ENCODE measurements around the gene PRKAG2.

The PRKAG2 gene

DNA sequence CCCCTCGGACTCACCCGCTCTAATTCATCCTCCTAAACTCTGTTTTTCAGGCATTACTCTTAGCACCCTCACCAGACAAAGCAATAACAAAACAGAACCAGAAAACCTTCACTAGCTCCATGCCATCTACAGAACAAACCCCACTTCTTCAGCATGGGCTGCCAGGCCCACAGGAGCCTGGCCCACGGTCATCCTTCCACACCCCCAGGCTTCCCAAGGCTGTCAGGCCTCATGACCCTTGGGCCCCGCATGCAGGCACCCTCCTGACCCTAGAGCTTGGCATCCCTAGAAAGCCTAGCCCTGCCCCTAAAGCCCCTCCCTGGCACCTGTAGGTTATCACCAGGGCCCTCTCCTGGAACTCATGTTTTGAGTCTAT lies 59.6 kb downstream of the PRKAG2 start:
- POLR2A ChIA-PET = no interaction called here
- CTCF ChIA-PET = interaction anchor here (1.3 kb wide), 1 partner anchor 35 kb away, joined by 3 read pairs; no protein-coding TSS in a partner anchor
- TF ChIP-seq, protein P1, sequence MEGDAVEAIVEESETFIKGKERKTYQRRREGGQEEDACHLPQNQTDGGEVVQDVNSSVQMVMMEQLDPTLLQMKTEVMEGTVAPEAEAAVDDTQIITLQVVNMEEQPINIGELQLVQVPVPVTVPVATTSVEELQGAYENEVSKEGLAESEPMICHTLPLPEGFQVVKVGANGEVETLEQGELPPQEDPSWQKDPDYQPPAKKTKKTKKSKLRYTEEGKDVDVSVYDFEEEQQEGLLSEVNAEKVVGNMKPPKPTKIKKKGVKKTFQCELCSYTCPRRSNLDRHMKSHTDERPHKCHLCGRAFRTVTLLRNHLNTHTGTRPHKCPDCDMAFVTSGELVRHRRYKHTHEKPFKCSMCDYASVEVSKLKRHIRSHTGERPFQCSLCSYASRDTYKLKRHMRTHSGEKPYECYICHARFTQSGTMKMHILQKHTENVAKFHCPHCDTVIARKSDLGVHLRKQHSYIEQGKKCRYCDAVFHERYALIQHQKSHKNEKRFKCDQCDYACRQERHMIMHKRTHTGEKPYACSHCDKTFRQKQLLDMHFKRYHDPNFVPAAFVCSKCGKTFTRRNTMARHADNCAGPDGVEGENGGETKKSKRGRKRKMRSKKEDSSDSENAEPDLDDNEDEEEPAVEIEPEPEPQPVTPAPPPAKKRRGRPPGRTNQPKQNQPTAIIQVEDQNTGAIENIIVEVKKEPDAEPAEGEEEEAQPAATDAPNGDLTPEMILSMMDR (IDR thresholded peaks at IDR 0.05; ENCODE audit: control extremely low read depth, extremely low read depth, low read depth, missing control alignments) = no peak
- DNase-seq (ENCODE audit: extremely low spot score) = no peak

GRCh38 chr7:151816562-151817314 lies 60.2 kb downstream of the PRKAG2 start:
- DNase-seq (ENCODE audit: extremely low spot score) = no peak
- POLR2A ChIA-PET = no interaction called here
- TF ChIP-seq, protein P1 (IDR thresholded peaks at IDR 0.05; ENCODE audit: control extremely low read depth, extremely low read depth, low read depth, missing control alignments) = no peak
- CTCF ChIA-PET = no interaction called here

- CTCF ChIA-PET = interaction anchor here (2.4 kb wide), 1 partner anchor 10 kb away, joined by 5 read pairs; no protein-coding TSS in a partner anchor
Measured at GRCh38 chr7:151815419-151815818, 61.5 kb downstream of the PRKAG2 start.

GRCh38 chr7:151814400-151815009 lies 62.4 kb downstream of the PRKAG2 start:
- TF ChIP-seq, protein P1 (IDR thresholded peaks at IDR 0.05; ENCODE audit: control extremely low read depth, extremely low read depth, low read depth, missing control alignments) = no peak
- no peak for DNase-seq (ENCODE audit: extremely low spot score)
- ChIA-PET CTCF (interaction anchor here (1.0 to 2.4 kb wide), 5 partner anchors 9 to 448 kb away, joined by 3 to 5 read pairs (median 3); no protein-coding TSS in a partner anchor), POLR2A (no interaction called here)

More at GRCh38 chr7:151815419-151815818, 61.5 kb downstream of the PRKAG2 start:
- no peak for DNase-seq (ENCODE audit: extremely low spot score)
- TF ChIP-seq, protein P1 (IDR thresholded peaks at IDR 0.05; ENCODE audit: control extremely low read depth, extremely low read depth, low read depth, missing control alignments) = no peak
- POLR2A ChIA-PET = no interaction called here

GRCh38 chr7:151813997-151814396 lies 62.9 kb downstream of the PRKAG2 start:
- CTCF ChIA-PET = interaction anchor here (1.0 to 2.4 kb wide), 5 partner anchors 8 to 447 kb away, joined by 3 to 5 read pairs (median 3); no protein-coding TSS in a partner anchor

DNA sequence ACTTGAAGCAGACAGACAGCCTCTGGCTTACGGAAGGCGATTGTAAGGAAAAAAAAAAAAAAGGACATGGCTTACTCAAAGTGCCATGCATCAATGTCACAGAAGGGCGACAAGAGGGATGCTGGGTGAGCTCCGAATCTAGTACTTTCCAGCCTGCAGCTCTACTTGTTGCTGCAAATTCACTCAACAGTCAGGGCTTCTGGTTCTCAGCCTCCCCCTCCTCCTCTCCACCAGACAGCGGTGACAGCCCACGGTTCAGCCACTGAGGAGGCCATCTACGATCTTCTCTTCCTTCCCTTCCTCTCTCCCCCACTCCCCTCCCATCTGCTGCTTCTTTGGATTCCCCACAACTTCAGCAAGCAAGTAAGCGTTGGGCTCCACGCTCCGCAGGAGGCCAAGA lies 63.5 kb downstream of the PRKAG2 start:
- ChIA-PET POLR2A (no interaction called here), CTCF (interaction anchor here (1.0 to 2.4 kb wide), 4 partner anchors 8 to 447 kb away, joined by 3 to 5 read pairs (median 3); no protein-coding TSS in a partner anchor)
- DNase-seq (ENCODE audit: extremely low spot score) = no peak
- TF ChIP-seq, protein P1 (IDR thresholded peaks at IDR 0.05; ENCODE audit: control extremely low read depth, extremely low read depth, low read depth, missing control alignments) = no peak

More at GRCh38 chr7:151813997-151814396, 62.9 kb downstream of the PRKAG2 start:
- POLR2A ChIA-PET = no interaction called here
- DNase-seq (ENCODE audit: extremely low spot score) = no peak
- TF ChIP-seq, protein P1 (IDR thresholded peaks at IDR 0.05; ENCODE audit: control extremely low read depth, extremely low read depth, low read depth, missing control alignments) = no peak
